SU-DHL-6 (cell line): ENCODE measurements around the gene PPT1.

ENCODE experiments used
- EZH2phosphoT487 ChIP-seq: fragments of 200-600 bp; sonication (generic), shearing (Covaris generic); conservative IDR thresholded peaks from 2 replicates; pipeline ENCODE4 v1.6.1; 2018; ENCODE audit warnings: mild to moderate bottlenecking, antibody characterized with exemption, low read length, moderate library complexity, mixed read lengths
- TF ChIP-seq, protein P1 (sequence below): fragments of 200-600 bp; sonication (generic); IDR thresholded peaks from one replicate; pipeline ENCODE4 v1.5.1; 2017; ENCODE audit warnings: antibody characterized with exemption, mild to moderate bottlenecking, low read length, moderate library complexity; ENCODE audit not compliant: insufficient read depth, poor library complexity, severe bottlenecking

DNA sequence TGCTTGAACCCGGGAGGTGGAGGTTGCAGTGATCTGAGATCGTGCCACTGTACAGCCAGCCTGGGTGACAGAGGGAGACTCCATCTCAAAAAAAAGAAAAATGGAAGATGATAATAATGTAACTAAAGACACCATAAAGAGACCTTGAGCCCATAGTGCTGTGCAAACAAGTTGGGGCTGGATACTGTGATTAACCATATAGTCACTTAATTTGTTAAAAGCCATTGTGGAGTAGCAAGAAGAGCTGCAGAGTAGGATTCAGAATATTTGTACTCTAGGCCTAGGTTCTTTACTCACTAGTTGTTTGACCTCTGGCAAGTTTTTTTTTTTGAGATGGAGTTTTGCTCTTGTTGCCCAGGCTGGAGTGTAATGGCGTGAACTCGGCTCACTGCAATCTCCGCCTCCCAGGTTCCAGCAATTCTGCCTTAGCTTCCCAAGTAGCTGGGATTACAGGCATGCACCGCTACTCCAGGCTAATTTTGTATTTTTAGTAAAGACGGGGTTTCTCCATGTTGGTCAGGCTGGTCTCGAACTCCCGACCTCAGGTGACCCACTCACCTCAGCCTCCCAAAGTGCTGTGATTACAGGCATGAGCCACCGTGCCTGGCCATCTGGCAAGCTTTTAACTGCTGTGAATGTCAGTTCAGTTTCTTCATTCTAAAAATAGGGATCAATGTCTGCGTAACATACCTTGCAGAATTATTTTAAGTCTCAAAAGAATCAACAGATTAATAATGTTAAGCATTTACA, 43.7 kb downstream of the PPT1 start:
- TF ChIP-seq, protein P1, sequence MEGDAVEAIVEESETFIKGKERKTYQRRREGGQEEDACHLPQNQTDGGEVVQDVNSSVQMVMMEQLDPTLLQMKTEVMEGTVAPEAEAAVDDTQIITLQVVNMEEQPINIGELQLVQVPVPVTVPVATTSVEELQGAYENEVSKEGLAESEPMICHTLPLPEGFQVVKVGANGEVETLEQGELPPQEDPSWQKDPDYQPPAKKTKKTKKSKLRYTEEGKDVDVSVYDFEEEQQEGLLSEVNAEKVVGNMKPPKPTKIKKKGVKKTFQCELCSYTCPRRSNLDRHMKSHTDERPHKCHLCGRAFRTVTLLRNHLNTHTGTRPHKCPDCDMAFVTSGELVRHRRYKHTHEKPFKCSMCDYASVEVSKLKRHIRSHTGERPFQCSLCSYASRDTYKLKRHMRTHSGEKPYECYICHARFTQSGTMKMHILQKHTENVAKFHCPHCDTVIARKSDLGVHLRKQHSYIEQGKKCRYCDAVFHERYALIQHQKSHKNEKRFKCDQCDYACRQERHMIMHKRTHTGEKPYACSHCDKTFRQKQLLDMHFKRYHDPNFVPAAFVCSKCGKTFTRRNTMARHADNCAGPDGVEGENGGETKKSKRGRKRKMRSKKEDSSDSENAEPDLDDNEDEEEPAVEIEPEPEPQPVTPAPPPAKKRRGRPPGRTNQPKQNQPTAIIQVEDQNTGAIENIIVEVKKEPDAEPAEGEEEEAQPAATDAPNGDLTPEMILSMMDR, result no peak
- no peak for TF ChIP-seq EZH2phosphoT487
